Sigmoid colon (tissue), 7 donors: ENCODE data around the gene TUBG2. TPM values are rescaled to one million over a fixed set of nuclear protein-coding genes. Genes with fewer than 3 reads are reported as not detected.
"Not testable (repeated sequence)": the region's sequence is repeated elsewhere in the genome, so short reads cannot be mapped to it uniquely, and the experiment has no call there.

Source experiments
- DNase-seq: peaks from one replicate; pipeline ENCODE4 v3.0.0-alpha.2; 2019
- H3K27ac ChIP-seq, 4 donors: fragments of 200-600 bp; sonication (generic); one replicate each; pipeline ENCODE4 v1.5.1; 2016 to 2019; ENCODE audit warnings: mild to moderate bottlenecking in 1 of 4
- H3K27me3 ChIP-seq, 3 donors: fragments of 200-600 bp; sonication (generic); one replicate each; pipeline ENCODE4 v1.5.1; 2019; ENCODE audit warnings: mild to moderate bottlenecking in 1 of 3
- H3K36me3 ChIP-seq, 4 donors: fragments of 200-600 bp; sonication (generic); one replicate each; pipeline ENCODE4 v1.5.1; 2016 to 2019
- H3K4me1 ChIP-seq, 4 donors: fragments of 200-600 bp; sonication (generic); one replicate each; pipeline ENCODE4 v1.5.1; 2017 to 2019
- H3K4me3 ChIP-seq, 4 donors: fragments of 200-600 bp; sonication (generic); one replicate each; pipeline ENCODE4 v1.5.1; 2017 to 2019; ENCODE audit warnings: mild to moderate bottlenecking in 2 of 4, moderate library complexity in 1 of 4
- H3K9me3 ChIP-seq, 4 donors: fragments of 200-600 bp in 3 of 4; sonication (generic) in 3 of 4; one replicate each; pipeline versions ENCODE4 v1.5.1 to v1.6.1; 2013 to 2019
- CTCF ChIP-seq, 4 experiments: fragments of 450-650 bp in 3 of 4; fragments of 200-600 bp in 1 of 4; IDR thresholded peaks; one replicate each; pipeline ENCODE4 v1.5.1; 2016 to 2019; ENCODE audit warnings: antibody characterized with exemption in 4 of 4, mild to moderate bottlenecking in 3 of 4, moderate library complexity in 2 of 4
- EP300 ChIP-seq, 4 donors: sonication (generic); formaldehyde crosslinking; IDR thresholded peaks; one replicate each; pipeline ENCODE4 v1.6.1; 2017; ENCODE audit warnings: antibody characterized with exemption in 4 of 4
- POLR2A ChIP-seq, 2 donors: fragments of 450-650 bp; IDR thresholded peaks; one replicate each; pipeline ENCODE4 v1.6.1; 2016; ENCODE audit warnings: antibody characterized with exemption in 2 of 2, mild to moderate bottlenecking in 2 of 2, moderate library complexity in 2 of 2
- POLR2AphosphoS5 ChIP-seq, 4 donors: sonication (generic); formaldehyde crosslinking; IDR thresholded peaks; one replicate each; pipeline ENCODE4 v1.6.1; 2017; ENCODE audit warnings: antibody characterized with exemption in 4 of 4
- WGBS, 2 donors: extraction: QIAGEN DNeasy Blood & Tissue Kit; methylation state at CpG; one replicate each; pipeline ENCODE4 v1.1.7; 2013; 5-methylcytosine and 5-hydroxymethylcytosine counted together
- intact Hi-C: fragments of 100-400 bp; cut with DNase I; formaldehyde crosslinking; loops from one replicate; pipeline ENCODE4 v1.15.1; 2023
- polyA plus RNA-seq, 3 donors: library from polyadenylated mRNA; stranded (reverse); fragments of 200-250 nt; gene quantifications; one replicate each; pipeline ENCODE4 v1.2.3, GENCODE V29; 2013
- total RNA-seq, 4 donors: library from RNA; depleted of rRNA; stranded (reverse); fragments of >200 nt; gene quantifications; one replicate each; pipeline ENCODE4 v1.1.0, GENCODE V29; 2016
- donor health status: healthy with polysubstance abuse.
- donor health status: Bipolar disorder and iron deficiency.
- donor health status: healthy.

Gene TUBG2
- total RNA-seq (10 to 100 TPM; 28.0 to 57.3 (median 33.6) TPM), polyA plus RNA-seq (1 to 10 TPM; 1.2 to 6.6 (median 4.2) TPM)

- DNase-seq: peak; percentile 94
- H3K4me3 ChIP-seq: peak within 1 kb of the TSS; percentile 55 to 73 (median 61)
- 6% methylated on average over 58 to 59 of the region's 59 CpGs for WGBS, 2 donors
- H3K36me3 ChIP-seq: peaks cover 0 to 27% (median 9%) of the 10 kb centered on the region in 4 donors
- intact Hi-C loops: no loop called here
- TF ChIP-seq POLR2AphosphoS5 (IDR thresholded peaks at IDR 0.05): peak; percentile 75 to 92 (median 86)
- no peak for TF ChIP-seq CTCF (IDR thresholded peaks at IDR 0.05)
- peak; percentile 52 to 66 for TF ChIP-seq POLR2A (IDR thresholded peaks at IDR 0.05)
- H3K4me1 ChIP-seq: peaks cover 0 to 23% (median 21%) of the 10 kb centered on the region in 4 donors
- H3K27ac ChIP-seq: peak within 1 kb of the TSS; percentile 80 to 91 (median 82)
- H3K27me3 ChIP-seq: no peaks in the 10 kb centered on the region
- H3K9me3 ChIP-seq: no peaks in the 10 kb centered on the region
These were observed at the start of gene TUBG2 for GRCh38 chr17:42659079-42659931. Gene TUBG2, plus strand, starts transcription at chr17:42659284. Its CDS starts 220 bp downstream, at chr17:42659504.

- intact Hi-C loops: loop anchor here (1.0 kb wide), 2 partner anchors 43 to 70 kb away; no protein-coding TSS in a partner anchor
- Histone ChIP-seq H3K27ac (peak overlapping the region; percentile 91 to 97 (median 94)), H3K4me1 (peaks cover 0 to 39% (median 33%) of the 10 kb centered on the region in 4 donors), H3K4me3 (peak overlapping the region; percentile 82 to 97 (median 87)), H3K36me3 (peaks cover 6 to 35% (median 22%) of the 10 kb centered on the region in 4 donors)
- WGBS, 2 donors: 11 to 19% methylated on average over 35 to 36 of the region's 42 CpGs
- not testable (repeated sequence) for H3K27me3 ChIP-seq, DNase-seq, H3K9me3 ChIP-seq
These were observed 49.0 kb upstream of the TUBG2 start for GRCh38 chr17:42609814-42610801.

- no peaks in the 10 kb centered on the region for H3K27me3 ChIP-seq
- 97 to 98% methylated on average over 4 of the region's 4 CpGs for WGBS, 2 donors
- peaks cover 0 to 29% (median 19%) of the 10 kb centered on the region in 4 donors for H3K4me1 ChIP-seq
- TF ChIP-seq EP300 (IDR thresholded peaks at IDR 0.05) (no peak), CTCF (IDR thresholded peaks at IDR 0.05) (no peak), POLR2AphosphoS5 (IDR thresholded peaks at IDR 0.05) (no peak), POLR2A (IDR thresholded peaks at IDR 0.05) (no peak)
- H3K27ac ChIP-seq: no peak overlapping the region
- H3K9me3 ChIP-seq: no peaks in the 10 kb centered on the region
- peaks cover 6 to 47% (median 29%) of the 10 kb centered on the region in 4 donors for H3K36me3 ChIP-seq
- no peak for DNase-seq
- no peak overlapping the region for H3K4me3 ChIP-seq
- intact Hi-C loops: no loop called here
These were observed 47.1 kb upstream of the TUBG2 start for GRCh38 chr17:42612013-42612412.

- no peak for DNase-seq
- no peak overlapping the region for H3K27ac ChIP-seq
- peaks cover 6 to 47% (median 29%) of the 10 kb centered on the region in 4 donors for H3K36me3 ChIP-seq
- WGBS, 2 donors: 96% methylated on average over 17 of the region's 17 CpGs
- H3K4me1 ChIP-seq: peaks cover 0 to 24% (median 17%) of the 10 kb centered on the region in 4 donors
- no peaks in the 10 kb centered on the region for H3K9me3 ChIP-seq
- TF ChIP-seq POLR2AphosphoS5 (IDR thresholded peaks at IDR 0.05) (no peak), EP300 (IDR thresholded peaks at IDR 0.05) (no peak), CTCF (IDR thresholded peaks at IDR 0.05) (no peak), POLR2A (IDR thresholded peaks at IDR 0.05) (no peak)
- no peaks in the 10 kb centered on the region for H3K27me3 ChIP-seq
- intact Hi-C loops: no loop called here
- H3K4me3 ChIP-seq: no peak overlapping the region
These were observed 45.3 kb upstream of the TUBG2 start for GRCh38 chr17:42613699-42614295.
